PC-3 (cell line): ENCODE results near the gene FUBP3. TPM values are rescaled to one million over a fixed set of nuclear protein-coding genes. Genes with fewer than 3 reads are reported as not detected.

Experiments
- ATAC-seq: fragments of 200-7000 bp; cut with Tn5 transposase; 2 replicates; pipeline ENCODE4 v1.9.1; 2020; ENCODE audit warnings: mild to moderate bottlenecking, moderate library complexity
- BruUV-seq: library from RNA; stranded (reverse); fragments of 400-500 nt; replicated peaks from 2 replicates; lab custom pipeline; 2021; lab: Mats Ljungman, UMichigan
- CTCF ChIA-PET: fragments of 300-600 bp; sonication (Branson Sonifier 250); formaldehyde crosslinking; loops from one replicate; lab custom pipeline; 2022; ENCODE audit warnings: antibody characterized with exemption; lab: Charles Lee
- POLR2A ChIA-PET: fragments of 300-600 bp; sonication (Branson Sonifier 250); formaldehyde crosslinking; loops from one replicate; lab custom pipeline; 2022; ENCODE audit warnings: antibody characterized with exemption; ENCODE audit not compliant: unreplicated experiment; lab: Charles Lee
- DNase-seq: peaks from one replicate; pipeline ENCODE4 v3.0.0-alpha.2; 2015
- H2AFZ ChIP-seq: fragments of 300-600 bp; sonication (generic); 2 replicates; pipeline ENCODE4 v1.6.0; 2016; ENCODE audit warnings: antibody characterized with exemption, low read length
- H3F3A ChIP-seq: fragments of 300-600 bp; sonication (generic); one replicate; pipeline ENCODE4 v1.6.0; 2017; ENCODE audit warnings: antibody characterized with exemption, low read length, control low read depth, mild to moderate bottlenecking; ENCODE audit not compliant: unreplicated experiment
- H3K27ac ChIP-seq: fragments of 300-600 bp; sonication (generic); 2 replicates; pipeline ENCODE4 v1.5.1; 2016; ENCODE audit warnings: mild to moderate bottlenecking, low read length
- H3K27me3 ChIP-seq: fragments of 300-600 bp; sonication (generic); 2 replicates; pipeline ENCODE4 v1.6.1; 2016; ENCODE audit warnings: low read length, mixed read lengths
- H3K36me3 ChIP-seq: fragments of 300-600 bp; sonication (generic); 2 replicates; pipeline ENCODE4 v1.6.1; 2016; ENCODE audit warnings: low read depth, mixed run types, low read length, mixed read lengths
- H3K4me1 ChIP-seq: fragments of 300-600 bp; sonication (generic); 2 replicates; pipeline ENCODE4 v1.5.1; 2016; ENCODE audit warnings: low read length; ENCODE audit not compliant: insufficient read depth
- H3K4me2 ChIP-seq: fragments of 300-600 bp; sonication (generic); 2 replicates; pipeline ENCODE4 v1.6.0; 2016; ENCODE audit warnings: low read length
- H3K4me3 ChIP-seq: fragments of 300-600 bp; sonication (generic); 2 replicates; pipeline ENCODE4 v1.5.1; 2016; ENCODE audit warnings: mild to moderate bottlenecking, low read length, mixed read lengths
- H3K79me2 ChIP-seq: fragments of 300-600 bp; sonication (generic); 2 replicates; pipeline ENCODE4 v1.6.1; 2017; ENCODE audit warnings: low read length, mixed read lengths
- H3K9ac ChIP-seq: fragments of 300-600 bp; sonication (generic); 2 replicates; pipeline ENCODE4 v1.6.0; 2016; ENCODE audit warnings: mild to moderate bottlenecking, low read length
- H3K9me2 ChIP-seq: fragments of 300-600 bp; sonication (generic); replicated peaks from 2 replicates; pipeline ENCODE4 v1.6.1; 2016; ENCODE audit warnings: mixed run types, low read length, mixed read lengths
- H3K9me3 ChIP-seq: fragments of 300-600 bp; sonication (generic); 2 replicates; pipeline ENCODE4 v1.6.1; 2016; ENCODE audit warnings: low read length, mixed read lengths
- H4K20me1 ChIP-seq: fragments of 300-600 bp; sonication (generic); 2 replicates; pipeline ENCODE4 v1.6.1; 2016; ENCODE audit warnings: low read length, mixed read lengths
- CTCF ChIP-seq: fragments of 300-600 bp; sonication (generic); conservative IDR thresholded peaks from 2 replicates; pipeline ENCODE4 v1.5.1; 2017; ENCODE audit warnings: antibody characterized with exemption, low read depth, mild to moderate bottlenecking, low read length
- EZH2 ChIP-seq: fragments of 300-600 bp; sonication (generic); IDR thresholded peaks from one replicate; pipeline ENCODE4 v1.6.1; 2017; ENCODE audit warnings: antibody characterized with exemption, mild to moderate bottlenecking, low read length; ENCODE audit not compliant: unreplicated experiment
- EZH2phosphoT487 ChIP-seq: fragments of 300-600 bp; sonication (generic); IDR thresholded peaks from 2 replicates; pipeline ENCODE4 v1.6.1; 2018; ENCODE audit warnings: mild to moderate bottlenecking, antibody characterized with exemption, low read length, borderline replicate concordance
- intact Hi-C: fragments of 100-400 bp; cut with micrococcal nuclease; formaldehyde crosslinking; loops from 2 replicates; pipeline ENCODE4 v1.9.0; 2023
- total RNA-seq: library from RNA; depleted of rRNA; stranded (reverse); fragments of >200 nt; gene quantifications from 2 replicates; pipeline ENCODE4 v1.2.3, GENCODE V29; 2014

Gene FUBP3
- total RNA-seq, 1 experiment from 2014 or later = 53.7 TPM

DNA sequence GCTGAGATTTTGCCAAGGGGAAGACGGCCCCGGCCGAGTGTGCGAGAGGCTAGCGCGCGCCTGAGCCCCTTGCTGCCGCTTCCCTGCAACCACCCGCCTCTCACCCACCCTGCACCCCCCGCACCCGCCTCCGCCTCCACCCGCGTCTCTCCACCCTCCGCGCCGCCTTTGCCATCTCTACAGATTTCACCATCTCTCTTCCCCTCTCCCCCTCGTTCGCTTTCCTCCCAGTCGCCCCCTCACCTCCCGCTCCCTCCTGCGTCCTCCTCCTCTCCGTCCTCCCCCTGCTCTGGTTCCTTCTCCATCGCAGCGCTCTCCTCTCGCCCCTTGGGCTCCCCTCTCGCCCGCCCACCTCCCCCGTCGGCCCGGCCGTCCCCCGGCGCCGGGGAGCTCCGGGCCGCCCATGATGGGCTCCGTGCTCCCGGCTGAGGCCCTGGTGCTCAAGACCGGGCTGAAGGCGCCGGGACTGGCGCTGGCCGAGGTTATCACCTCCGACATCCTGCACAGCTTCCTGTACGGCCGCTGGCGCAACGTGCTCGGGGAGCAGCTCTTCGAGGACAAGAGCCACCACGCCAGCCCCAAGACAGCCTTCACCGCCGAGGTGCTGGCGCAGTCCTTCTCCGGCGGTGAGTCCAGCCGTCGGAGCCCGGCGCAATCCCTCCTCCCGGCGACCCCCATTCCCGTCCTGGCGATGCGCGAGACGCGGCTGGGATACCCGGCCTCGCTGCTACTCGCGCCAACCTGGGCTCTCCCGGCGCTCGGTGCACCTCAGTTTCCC is 85.1 kb downstream of the FUBP3 start, which contains the start of gene PRDM12:
TSS of gene PRDM12 (plus strand) at position 344 of the 778 bp plus-strand sequence. CDS start at position 404, 60 bp downstream.
- Histone ChIP-seq H3K27ac (no peak within 1 kb of the TSS), H3K79me2 (no peaks in the 10 kb centered on the region), H3K9me3 (no peaks in the 10 kb centered on the region), H3K9me2 (no peaks in the 10 kb centered on the region), H3F3A (no peaks in the 10 kb centered on the region), H3K9ac (no peak within 1 kb of the TSS), H4K20me1 (no peaks in the 10 kb centered on the region), H3K36me3 (no peaks in the 10 kb centered on the region), H2AFZ (no peak within 1 kb of the TSS), H3K4me3 (peak within 1 kb of the TSS; percentile 30; the same call in 1 of the 2 replicates), H3K4me2 (peak within 1 kb of the TSS; percentile 56), H3K4me1 (no peaks in the 10 kb centered on the region), H3K27me3 (peaks cover 40% of the 10 kb centered on the region)
- no TSS peak for BruUV-seq
- peak; percentile 46 for TF ChIP-seq EZH2
- no peak for TF ChIP-seq CTCF
- TF ChIP-seq EZH2phosphoT487 = peak; percentile 51; the same call in 1 of the 2 replicates
- ChIA-PET POLR2A (no interaction called here), CTCF (no interaction called here)
- intact Hi-C loops = no loop called here
- ATAC-seq (no peak), DNase-seq (no peak)

DNA sequence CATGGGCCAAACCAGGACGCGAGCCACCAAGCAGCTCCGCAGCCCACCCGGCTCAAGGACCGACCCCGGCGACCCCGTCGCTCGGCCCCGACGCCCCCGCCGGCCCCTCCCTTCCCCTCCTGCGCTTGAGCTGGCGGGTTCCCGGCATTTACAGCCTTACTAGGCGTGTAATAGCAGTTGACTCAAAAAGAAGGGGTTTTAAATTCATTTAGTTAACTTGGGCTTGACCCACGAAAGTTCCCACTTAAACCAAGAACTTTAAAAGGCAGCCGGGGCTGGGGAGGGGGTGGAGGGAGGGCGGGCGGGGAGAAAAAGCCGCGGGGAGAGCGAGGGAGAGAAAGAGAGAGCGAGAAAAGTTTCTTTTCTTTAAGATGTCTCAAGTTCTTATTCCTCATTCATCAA is 85.7 kb downstream of the FUBP3 start:
- intact Hi-C loops = no loop called here
- BruUV-seq = no TSS peak
- no peak; the same call in 1 of the 2 replicates for TF ChIP-seq EZH2phosphoT487
- no peak for TF ChIP-seq EZH2
- TF ChIP-seq CTCF = no peak
- Histone ChIP-seq H3F3A (no peaks in the 10 kb centered on the region), H3K9ac (no peak overlapping the region), H3K79me2 (no peaks in the 10 kb centered on the region), H3K27ac (no peak overlapping the region), H3K4me1 (no peaks in the 10 kb centered on the region), H3K27me3 (peaks cover 40% of the 10 kb centered on the region), H3K9me2 (no peaks in the 10 kb centered on the region), H3K36me3 (no peaks in the 10 kb centered on the region), H4K20me1 (no peaks in the 10 kb centered on the region), H2AFZ (no peak overlapping the region), H3K4me2 (peak overlapping the region; percentile 56; the same call in 1 of the 2 replicates), H3K9me3 (no peaks in the 10 kb centered on the region), H3K4me3 (peak overlapping the region; percentile 30; the same call in 1 of the 2 replicates)
- ATAC-seq (no peak), DNase-seq (no peak)
- ChIA-PET POLR2A (no interaction called here), CTCF (no interaction called here)
